Ishikawa (cell line): ENCODE measurements around the gene CAMP.

ENCODE experiments used
- CREB1 ChIP-seq: IDR thresholded peaks from 2 replicates; pipeline ENCODE4 v1.6.1; 2012; ENCODE audit warnings: low read depth
- EGR1 ChIP-seq: IDR thresholded peaks from 2 replicates; pipeline ENCODE4 v1.6.1; 2012
- FOXM1 ChIP-seq: IDR thresholded peaks from 2 replicates; pipeline ENCODE4 v1.6.1; 2012; ENCODE audit warnings: low read depth, borderline replicate concordance
- RAD21 ChIP-seq: IDR thresholded peaks from 2 replicates; pipeline ENCODE4 v1.6.1; 2012; ENCODE audit warnings: low read depth
- TCF12 ChIP-seq: IDR thresholded peaks from 2 replicates; pipeline ENCODE4 v1.6.1; 2012; ENCODE audit warnings: low read depth
- YY1 ChIP-seq: IDR thresholded peaks from 2 replicates; pipeline ENCODE4 v1.6.1; 2012; ENCODE audit warnings: low read depth
- TF ChIP-seq, protein P1 (sequence below): IDR thresholded peaks from 2 replicates; pipeline ENCODE4 v1.6.1; 2012; ENCODE audit warnings: low read depth, mild to moderate bottlenecking
- TF ChIP-seq, protein P2 (sequence below): IDR thresholded peaks from 2 replicates; pipeline ENCODE4 v1.6.1; 2012

DNA sequence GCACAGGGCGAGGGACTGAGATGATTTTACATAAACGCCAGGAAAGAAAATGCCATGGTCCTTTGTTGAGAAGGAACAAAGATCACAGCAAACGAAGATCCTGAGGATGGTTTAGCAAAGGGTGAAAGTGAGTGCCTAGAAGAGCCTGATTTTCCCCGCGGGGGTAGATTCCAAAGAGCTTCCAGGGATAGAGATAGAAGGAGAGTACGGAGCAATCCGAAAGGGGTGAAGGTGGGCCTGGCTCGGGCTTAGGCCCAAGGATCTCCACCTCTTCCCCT, 36.1 kb upstream of the CAMP start:
- TF ChIP-seq EGR1 (no peak), TCF12 (no peak), FOXM1 (no peak), CREB1 (no peak), RAD21 (no peak), YY1 (no peak)
- TF ChIP-seq, protein P1, sequence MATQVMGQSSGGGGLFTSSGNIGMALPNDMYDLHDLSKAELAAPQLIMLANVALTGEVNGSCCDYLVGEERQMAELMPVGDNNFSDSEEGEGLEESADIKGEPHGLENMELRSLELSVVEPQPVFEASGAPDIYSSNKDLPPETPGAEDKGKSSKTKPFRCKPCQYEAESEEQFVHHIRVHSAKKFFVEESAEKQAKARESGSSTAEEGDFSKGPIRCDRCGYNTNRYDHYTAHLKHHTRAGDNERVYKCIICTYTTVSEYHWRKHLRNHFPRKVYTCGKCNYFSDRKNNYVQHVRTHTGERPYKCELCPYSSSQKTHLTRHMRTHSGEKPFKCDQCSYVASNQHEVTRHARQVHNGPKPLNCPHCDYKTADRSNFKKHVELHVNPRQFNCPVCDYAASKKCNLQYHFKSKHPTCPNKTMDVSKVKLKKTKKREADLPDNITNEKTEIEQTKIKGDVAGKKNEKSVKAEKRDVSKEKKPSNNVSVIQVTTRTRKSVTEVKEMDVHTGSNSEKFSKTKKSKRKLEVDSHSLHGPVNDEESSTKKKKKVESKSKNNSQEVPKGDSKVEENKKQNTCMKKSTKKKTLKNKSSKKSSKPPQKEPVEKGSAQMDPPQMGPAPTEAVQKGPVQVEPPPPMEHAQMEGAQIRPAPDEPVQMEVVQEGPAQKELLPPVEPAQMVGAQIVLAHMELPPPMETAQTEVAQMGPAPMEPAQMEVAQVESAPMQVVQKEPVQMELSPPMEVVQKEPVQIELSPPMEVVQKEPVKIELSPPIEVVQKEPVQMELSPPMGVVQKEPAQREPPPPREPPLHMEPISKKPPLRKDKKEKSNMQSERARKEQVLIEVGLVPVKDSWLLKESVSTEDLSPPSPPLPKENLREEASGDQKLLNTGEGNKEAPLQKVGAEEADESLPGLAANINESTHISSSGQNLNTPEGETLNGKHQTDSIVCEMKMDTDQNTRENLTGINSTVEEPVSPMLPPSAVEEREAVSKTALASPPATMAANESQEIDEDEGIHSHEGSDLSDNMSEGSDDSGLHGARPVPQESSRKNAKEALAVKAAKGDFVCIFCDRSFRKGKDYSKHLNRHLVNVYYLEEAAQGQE = no peak
- TF ChIP-seq, protein P2, sequence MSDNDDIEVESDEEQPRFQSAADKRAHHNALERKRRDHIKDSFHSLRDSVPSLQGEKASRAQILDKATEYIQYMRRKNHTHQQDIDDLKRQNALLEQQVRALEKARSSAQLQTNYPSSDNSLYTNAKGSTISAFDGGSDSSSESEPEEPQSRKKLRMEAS = no peak
